Transverse colon (tissue), 3 donors: ENCODE measurements around the gene AADAC.

Source experiments
- CTCF ChIP-seq, 5 experiments: fragments of 200-600 bp in 3 of 5; fragments of 450-650 bp in 2 of 5; sonication (generic) in 3 of 5; IDR thresholded peaks; 1 replicate in 2 of 5; 2 replicates in 3 of 5; pipeline ENCODE4 v1.5.1; 2016 to 2017; ENCODE audit warnings: antibody characterized with exemption in 5 of 5, inconsistent platforms in 3 of 5, mild to moderate bottlenecking in 2 of 5, moderate library complexity in 1 of 5
- POLR2A ChIP-seq: fragments of 450-650 bp; IDR thresholded peaks from one replicate; pipeline ENCODE4 v1.6.1; 2016; ENCODE audit warnings: antibody characterized with exemption, mild to moderate bottlenecking, moderate library complexity

GRCh38 chr3:151818361-151818760 is 4.4 kb downstream of the AADAC start:
- TF ChIP-seq POLR2A (no peak), CTCF (IDR thresholded peaks at IDR 0.05) (no peak)
